ENCODE results near the gene ZNF26. TPM values are rescaled to one million over a fixed set of nuclear protein-coding genes. Genes with fewer than 3 reads are reported as not detected.

Gene ZNF26
- total and polyA plus RNA-seq, 10 of the 15 experiments (the other 5 are each of a cell fraction or from before 2014, with no cell fraction given): 1.00 to 17.1 (median 10.5) TPM

DNA sequence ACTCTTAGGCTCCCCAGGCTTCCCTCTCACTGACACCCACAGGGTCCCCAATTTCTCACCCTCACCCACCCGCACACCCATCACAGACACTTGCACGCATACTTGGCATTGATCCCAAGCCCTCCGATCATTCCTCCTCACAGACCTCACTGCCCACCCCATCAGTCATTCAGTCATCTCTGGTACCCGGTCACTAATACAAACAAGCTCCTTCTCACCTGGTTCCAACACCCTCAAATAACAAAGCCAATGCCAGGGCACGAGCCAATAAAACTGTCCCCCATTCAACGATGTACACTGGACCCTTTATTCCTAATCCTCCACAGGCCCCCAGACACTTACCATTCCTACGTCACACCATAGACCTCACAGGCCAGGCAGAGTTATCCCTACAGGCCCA, 32.4 kb upstream of the ZNF26 start:
- no peaks in the 10 kb centered on the region for H3K36me3 ChIP-seq (ENCODE audit: control insufficient read depth in 2 of 2, insufficient read depth in 2 of 2, low read length in 1 of 2)
- no peak overlapping the region for H2AFZ ChIP-seq (ENCODE audit: control insufficient read depth, low read depth, low read length)
- DNase-seq (ENCODE audit: low read depth, low spot score) (no peak), ATAC-seq (no peak), FAIRE-seq (no peak)
- BruUV-seq (replicated peaks): no TSS peak
- TF ChIP-seq NFXL1 (IDR thresholded peaks at IDR 0.05; ENCODE audit: borderline replicate concordance): no peak
- no peaks in the 10 kb centered on the region for H4K20me1 ChIP-seq (ENCODE audit: control insufficient read depth, insufficient read depth)
- peaks cover 34% of the 10 kb centered on the region for H3K9me3 ChIP-seq (replicated peaks; ENCODE audit: control insufficient read depth, insufficient read depth, low read length)
- intact Hi-C loops (cut with micrococcal nuclease; ENCODE audit: unreplicated experiment): no loop called here
- ChIA-PET CTCF (no interaction called here), SMC1A (ENCODE audit: uncharacterized antibody, unreplicated experiment) (no interaction called here), RAD21 (ENCODE audit: unreplicated experiment) (no interaction called here), POLR2A (no interaction called here)
- H3K4me2 ChIP-seq (ENCODE audit: control insufficient read depth, insufficient read depth): no peak overlapping the region
- H3K79me2 ChIP-seq (ENCODE audit: control insufficient read depth, insufficient read depth, low read length): peaks cover 5% of the 10 kb centered on the region
- WGBS (ENCODE audit: insufficient coverage, insufficient replicate concordance, low lambda C conversion rate, missing lambda C conversion rate): 80% methylated on average over 7 of the region's 7 CpGs
- H3K9ac ChIP-seq (ENCODE audit: control insufficient read depth, insufficient read depth, low read length): no peak overlapping the region
- H3K4me1 ChIP-seq (ENCODE audit: control insufficient read depth, insufficient read depth, low read length): no peaks in the 10 kb centered on the region; the same call in 1 of the 2 replicates
- no peak overlapping the region for H3K27ac ChIP-seq (ENCODE audit: control insufficient read depth, insufficient read depth)
- H3K4me3 ChIP-seq: no peak overlapping the region
- H3K27me3 ChIP-seq (replicated peaks in 1 of 2; ENCODE audit: control insufficient read depth in 2 of 2, insufficient read depth in 2 of 2, low read length in 1 of 2): no peaks in the 10 kb centered on the region
- in situ Hi-C loops (cut with MboI): no loop called here

DNA sequence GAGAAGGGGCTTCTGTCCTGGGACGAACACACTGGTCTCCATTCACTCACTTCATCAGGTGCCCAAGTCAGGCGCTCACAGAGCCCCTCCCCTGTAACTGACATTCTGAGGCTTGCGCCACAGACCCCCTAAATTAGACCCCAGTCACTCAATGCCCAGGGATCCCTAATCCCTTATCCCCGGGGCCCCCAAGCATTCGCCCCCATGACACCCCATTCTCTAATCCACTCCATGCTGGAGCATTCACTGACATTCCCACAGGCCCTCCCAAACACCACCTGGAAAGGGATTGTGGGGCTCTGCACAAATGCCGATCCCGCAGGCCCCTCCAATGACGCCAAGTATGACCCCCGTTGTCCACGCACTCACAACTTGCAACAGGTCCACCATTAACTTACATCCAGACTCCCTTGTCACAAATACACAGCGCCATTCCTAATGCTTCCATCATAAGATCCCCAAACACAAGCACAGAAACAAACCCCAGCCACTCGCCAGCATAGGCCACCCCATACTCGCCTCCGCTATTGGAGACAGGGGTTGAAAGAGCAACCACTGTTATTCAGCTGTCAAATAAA, 31.6 kb upstream of the ZNF26 start:
- DNase-seq (ENCODE audit: low read depth, low spot score) (no peak), FAIRE-seq (no peak), ATAC-seq (no peak)
- no peaks in the 10 kb centered on the region for H4K20me1 ChIP-seq (ENCODE audit: control insufficient read depth, insufficient read depth)
- H3K27me3 ChIP-seq (replicated peaks in 1 of 2; ENCODE audit: control insufficient read depth in 2 of 2, insufficient read depth in 2 of 2, low read length in 1 of 2): no peaks in the 10 kb centered on the region
- ChIA-PET CTCF (no interaction called here), SMC1A (ENCODE audit: uncharacterized antibody, unreplicated experiment) (no interaction called here), POLR2A (no interaction called here), RAD21 (ENCODE audit: unreplicated experiment) (no interaction called here)
- H3K9ac ChIP-seq (ENCODE audit: control insufficient read depth, insufficient read depth, low read length): no peak overlapping the region
- BruUV-seq (replicated peaks): no TSS peak
- no peaks in the 10 kb centered on the region; the same call in 1 of the 2 replicates for H3K4me1 ChIP-seq (ENCODE audit: control insufficient read depth, insufficient read depth, low read length)
- in situ Hi-C loops (cut with MboI): no loop called here
- no peaks in the 10 kb centered on the region for H3K36me3 ChIP-seq (ENCODE audit: control insufficient read depth in 2 of 2, insufficient read depth in 2 of 2, low read length in 1 of 2)
- no peak overlapping the region for H2AFZ ChIP-seq (ENCODE audit: control insufficient read depth, low read depth, low read length)
- intact Hi-C loops (cut with micrococcal nuclease; ENCODE audit: unreplicated experiment): no loop called here
- H3K4me2 ChIP-seq (ENCODE audit: control insufficient read depth, insufficient read depth): no peak overlapping the region; the same call in none of the 2 replicates
- no peak overlapping the region for H3K4me3 ChIP-seq
- H3K27ac ChIP-seq (ENCODE audit: control insufficient read depth, insufficient read depth): no peak overlapping the region
- WGBS (ENCODE audit: insufficient coverage, insufficient replicate concordance, low lambda C conversion rate, missing lambda C conversion rate): 96% methylated on average over 13 of the region's 14 CpGs
- peaks cover 5% of the 10 kb centered on the region for H3K79me2 ChIP-seq (ENCODE audit: control insufficient read depth, insufficient read depth, low read length)
- peaks cover 29% of the 10 kb centered on the region for H3K9me3 ChIP-seq (replicated peaks; ENCODE audit: control insufficient read depth, insufficient read depth, low read length)
- no peak for TF ChIP-seq YBX1 (IDR thresholded peaks at IDR 0.05)
- TF ChIP-seq, protein P1, sequence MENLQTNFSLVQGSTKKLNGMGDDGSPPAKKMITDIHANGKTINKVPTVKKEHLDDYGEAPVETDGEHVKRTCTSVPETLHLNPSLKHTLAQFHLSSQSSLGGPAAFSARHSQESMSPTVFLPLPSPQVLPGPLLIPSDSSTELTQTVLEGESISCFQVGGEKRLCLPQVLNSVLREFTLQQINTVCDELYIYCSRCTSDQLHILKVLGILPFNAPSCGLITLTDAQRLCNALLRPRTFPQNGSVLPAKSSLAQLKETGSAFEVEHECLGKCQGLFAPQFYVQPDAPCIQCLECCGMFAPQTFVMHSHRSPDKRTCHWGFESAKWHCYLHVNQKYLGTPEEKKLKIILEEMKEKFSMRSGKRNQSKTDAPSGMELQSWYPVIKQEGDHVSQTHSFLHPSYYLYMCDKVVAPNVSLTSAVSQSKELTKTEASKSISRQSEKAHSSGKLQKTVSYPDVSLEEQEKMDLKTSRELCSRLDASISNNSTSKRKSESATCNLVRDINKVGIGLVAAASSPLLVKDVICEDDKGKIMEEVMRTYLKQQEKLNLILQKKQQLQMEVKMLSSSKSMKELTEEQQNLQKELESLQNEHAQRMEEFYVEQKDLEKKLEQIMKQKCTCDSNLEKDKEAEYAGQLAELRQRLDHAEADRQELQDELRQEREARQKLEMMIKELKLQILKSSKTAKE (IDR thresholded peaks at IDR 0.05; ENCODE audit: low read depth, poor library complexity, severe bottlenecking): no peak
- no peak for TF ChIP-seq SRF (IDR thresholded peaks at IDR 0.05; ENCODE audit: low read depth in 2 of 2, low read length in 2 of 2)
- TF ChIP-seq ZBED1 (IDR thresholded peaks at IDR 0.05; ENCODE audit: borderline replicate concordance): no peak
- TF ChIP-seq, protein P2, sequence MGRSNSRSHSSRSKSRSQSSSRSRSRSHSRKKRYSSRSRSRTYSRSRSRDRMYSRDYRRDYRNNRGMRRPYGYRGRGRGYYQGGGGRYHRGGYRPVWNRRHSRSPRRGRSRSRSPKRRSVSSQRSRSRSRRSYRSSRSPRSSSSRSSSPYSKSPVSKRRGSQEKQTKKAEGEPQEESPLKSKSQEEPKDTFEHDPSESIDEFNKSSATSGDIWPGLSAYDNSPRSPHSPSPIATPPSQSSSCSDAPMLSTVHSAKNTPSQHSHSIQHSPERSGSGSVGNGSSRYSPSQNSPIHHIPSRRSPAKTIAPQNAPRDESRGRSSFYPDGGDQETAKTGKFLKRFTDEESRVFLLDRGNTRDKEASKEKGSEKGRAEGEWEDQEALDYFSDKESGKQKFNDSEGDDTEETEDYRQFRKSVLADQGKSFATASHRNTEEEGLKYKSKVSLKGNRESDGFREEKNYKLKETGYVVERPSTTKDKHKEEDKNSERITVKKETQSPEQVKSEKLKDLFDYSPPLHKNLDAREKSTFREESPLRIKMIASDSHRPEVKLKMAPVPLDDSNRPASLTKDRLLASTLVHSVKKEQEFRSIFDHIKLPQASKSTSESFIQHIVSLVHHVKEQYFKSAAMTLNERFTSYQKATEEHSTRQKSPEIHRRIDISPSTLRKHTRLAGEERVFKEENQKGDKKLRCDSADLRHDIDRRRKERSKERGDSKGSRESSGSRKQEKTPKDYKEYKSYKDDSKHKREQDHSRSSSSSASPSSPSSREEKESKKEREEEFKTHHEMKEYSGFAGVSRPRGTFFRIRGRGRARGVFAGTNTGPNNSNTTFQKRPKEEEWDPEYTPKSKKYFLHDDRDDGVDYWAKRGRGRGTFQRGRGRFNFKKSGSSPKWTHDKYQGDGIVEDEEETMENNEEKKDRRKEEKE (IDR thresholded peaks at IDR 0.05): no peak
- TF ChIP-seq ZSCAN29 (IDR thresholded peaks at IDR 0.05): no peak
- TF ChIP-seq, protein P3, sequence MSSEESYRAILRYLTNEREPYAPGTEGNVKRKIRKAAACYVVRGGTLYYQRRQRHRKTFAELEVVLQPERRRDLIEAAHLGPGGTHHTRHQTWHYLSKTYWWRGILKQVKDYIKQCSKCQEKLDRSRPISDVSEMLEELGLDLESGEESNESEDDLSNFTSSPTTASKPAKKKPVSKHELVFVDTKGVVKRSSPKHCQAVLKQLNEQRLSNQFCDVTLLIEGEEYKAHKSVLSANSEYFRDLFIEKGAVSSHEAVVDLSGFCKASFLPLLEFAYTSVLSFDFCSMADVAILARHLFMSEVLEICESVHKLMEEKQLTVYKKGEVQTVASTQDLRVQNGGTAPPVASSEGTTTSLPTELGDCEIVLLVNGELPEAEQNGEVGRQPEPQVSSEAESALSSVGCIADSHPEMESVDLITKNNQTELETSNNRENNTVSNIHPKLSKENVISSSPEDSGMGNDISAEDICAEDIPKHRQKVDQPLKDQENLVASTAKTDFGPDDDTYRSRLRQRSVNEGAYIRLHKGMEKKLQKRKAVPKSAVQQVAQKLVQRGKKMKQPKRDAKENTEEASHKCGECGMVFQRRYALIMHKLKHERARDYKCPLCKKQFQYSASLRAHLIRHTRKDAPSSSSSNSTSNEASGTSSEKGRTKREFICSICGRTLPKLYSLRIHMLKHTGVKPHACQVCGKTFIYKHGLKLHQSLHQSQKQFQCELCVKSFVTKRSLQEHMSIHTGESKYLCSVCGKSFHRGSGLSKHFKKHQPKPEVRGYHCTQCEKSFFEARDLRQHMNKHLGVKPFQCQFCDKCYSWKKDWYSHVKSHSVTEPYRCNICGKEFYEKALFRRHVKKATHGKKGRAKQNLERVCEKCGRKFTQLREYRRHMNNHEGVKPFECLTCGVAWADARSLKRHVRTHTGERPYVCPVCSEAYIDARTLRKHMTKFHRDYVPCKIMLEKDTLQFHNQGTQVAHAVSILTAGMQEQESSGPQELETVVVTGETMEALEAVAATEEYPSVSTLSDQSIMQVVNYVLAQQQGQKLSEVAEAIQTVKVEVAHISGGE (CRISPR knock-in tag; IDR thresholded peaks at IDR 0.05): no peak
- no peak for TF ChIP-seq ZNF274 (IDR thresholded peaks at IDR 0.05; ENCODE audit: insufficient read depth, insufficient read length)
